ENCODE results near the gene MAB21L4.

- TF ChIP-seq POLR2A (IDR thresholded peaks at IDR 0.05) (no peak), CTCF (IDR thresholded peaks at IDR 0.05) (no peak)
These were observed 32.8 kb upstream of the MAB21L4 start for GRCh38 chr2:240928476-240929363.
